HG03565 (cell line): ENCODE results near the gene PIGQ.

Source experiments
- ATAC-seq: cut with Tn5 transposase; IDR thresholded peaks from one replicate; pipeline ENCODE4 v1.9.1; 2021; ENCODE audit warnings: mild to moderate bottlenecking, moderate library complexity; ENCODE audit not compliant: unreplicated experiment

The PIGQ gene

GRCh38 chr16:625977-626765 is 56.4 kb downstream of the PIGQ start:
- no peak for ATAC-seq

GRCh38 chr16:626787-627453 is 57.2 kb downstream of the PIGQ start:
- no peak for ATAC-seq

GRCh38 chr16:627454-628239 is 57.9 kb downstream of the PIGQ start:
- no peak for ATAC-seq

- no peak for ATAC-seq
Observed at GRCh38 chr16:628321-629061, 58.7 kb downstream of the PIGQ start.

DNA sequence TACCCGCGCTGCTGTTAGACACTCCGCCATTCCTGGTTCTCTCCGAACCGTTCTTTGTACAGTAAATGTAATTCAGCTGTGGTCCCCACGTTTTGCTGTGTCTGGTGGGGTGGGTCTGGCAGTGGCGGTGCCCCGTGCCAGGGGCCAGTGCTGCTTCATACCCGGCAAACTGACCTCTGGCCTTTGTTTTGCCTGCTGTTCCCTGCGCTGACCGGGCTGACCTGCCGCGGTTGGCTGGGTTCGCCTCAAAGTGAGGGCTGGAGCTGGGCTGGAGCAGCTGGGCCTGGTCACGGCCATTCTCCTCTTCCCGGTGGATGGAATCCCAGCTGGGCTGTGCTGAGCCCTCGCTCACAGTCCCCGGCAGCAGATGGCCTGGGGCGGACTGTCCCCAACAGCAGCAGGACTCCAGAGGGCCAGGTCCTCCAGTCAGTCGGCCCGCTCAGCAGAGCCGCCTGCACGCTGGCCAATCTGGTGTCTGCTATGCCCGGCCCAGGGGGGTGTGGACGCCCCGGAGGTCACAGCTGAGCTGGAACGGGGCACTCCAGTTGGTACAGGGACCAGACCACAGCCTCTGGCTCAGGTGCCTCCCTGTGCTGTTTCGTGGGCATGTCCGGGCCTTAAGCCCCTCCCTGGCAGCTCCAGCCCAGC is 59.5 kb downstream of the PIGQ start:
- ATAC-seq: no peak

DNA sequence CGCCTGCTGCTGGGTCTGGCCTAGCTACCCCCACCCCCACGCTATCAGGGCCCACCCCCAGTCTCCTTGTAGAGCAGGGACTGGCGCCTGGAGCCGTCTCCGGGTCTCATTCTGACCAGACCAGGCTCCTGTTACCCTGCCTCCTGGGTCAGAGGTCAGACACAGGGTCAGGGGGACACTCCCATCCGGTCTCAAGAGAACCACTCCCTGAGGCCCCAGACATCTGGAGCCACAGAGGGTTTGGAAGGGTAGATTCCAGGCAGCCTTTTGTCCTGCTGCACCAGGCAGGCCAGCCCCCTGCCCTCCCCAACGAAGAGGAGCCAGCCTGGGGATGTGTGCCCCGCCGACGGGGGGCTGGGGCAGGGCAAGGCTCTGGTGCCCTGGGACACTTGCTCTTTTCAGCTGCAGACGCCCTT is 60.1 kb downstream of the PIGQ start:
- no peak for ATAC-seq

DNA sequence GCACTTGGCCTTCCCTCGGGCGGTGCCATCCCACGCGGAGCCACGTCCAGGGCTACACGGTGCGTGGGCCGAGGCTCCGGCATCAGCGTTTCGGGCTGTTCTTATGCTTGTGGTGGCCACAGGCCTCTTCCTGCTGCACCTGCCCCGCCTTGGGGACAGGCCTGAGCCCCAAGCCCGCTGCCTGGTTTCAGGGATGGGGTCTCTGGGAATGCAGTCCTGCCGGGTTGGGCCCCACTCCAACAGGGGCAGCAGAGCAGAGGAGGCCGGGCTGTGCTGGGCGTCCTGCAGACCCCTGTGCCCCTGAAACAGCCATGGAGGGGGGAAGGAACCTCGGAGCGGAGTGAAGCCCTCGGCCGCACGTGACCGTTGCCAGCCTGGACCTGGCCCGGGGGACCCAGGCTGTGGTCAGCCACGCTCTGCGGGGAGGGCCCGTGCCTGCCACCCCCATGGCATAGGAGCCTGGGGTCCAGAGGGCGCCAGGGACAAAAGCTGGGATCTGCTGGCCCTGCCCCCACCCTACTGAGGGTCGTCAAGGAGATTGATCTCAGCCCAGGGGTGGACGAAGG is 60.6 kb downstream of the PIGQ start:
- ATAC-seq: no peak

GRCh38 chr16:630815-631405 is 61.1 kb downstream of the PIGQ start, which contains the start of gene WFIKKN1:
Gene WFIKKN1 (plus strand): TSS chr16:630985. CDS start chr16:631254, 269 bp downstream.
- no peak for ATAC-seq

- no peak for ATAC-seq
Observed at GRCh38 chr16:631808-632358, 62.1 kb downstream of the PIGQ start.

DNA sequence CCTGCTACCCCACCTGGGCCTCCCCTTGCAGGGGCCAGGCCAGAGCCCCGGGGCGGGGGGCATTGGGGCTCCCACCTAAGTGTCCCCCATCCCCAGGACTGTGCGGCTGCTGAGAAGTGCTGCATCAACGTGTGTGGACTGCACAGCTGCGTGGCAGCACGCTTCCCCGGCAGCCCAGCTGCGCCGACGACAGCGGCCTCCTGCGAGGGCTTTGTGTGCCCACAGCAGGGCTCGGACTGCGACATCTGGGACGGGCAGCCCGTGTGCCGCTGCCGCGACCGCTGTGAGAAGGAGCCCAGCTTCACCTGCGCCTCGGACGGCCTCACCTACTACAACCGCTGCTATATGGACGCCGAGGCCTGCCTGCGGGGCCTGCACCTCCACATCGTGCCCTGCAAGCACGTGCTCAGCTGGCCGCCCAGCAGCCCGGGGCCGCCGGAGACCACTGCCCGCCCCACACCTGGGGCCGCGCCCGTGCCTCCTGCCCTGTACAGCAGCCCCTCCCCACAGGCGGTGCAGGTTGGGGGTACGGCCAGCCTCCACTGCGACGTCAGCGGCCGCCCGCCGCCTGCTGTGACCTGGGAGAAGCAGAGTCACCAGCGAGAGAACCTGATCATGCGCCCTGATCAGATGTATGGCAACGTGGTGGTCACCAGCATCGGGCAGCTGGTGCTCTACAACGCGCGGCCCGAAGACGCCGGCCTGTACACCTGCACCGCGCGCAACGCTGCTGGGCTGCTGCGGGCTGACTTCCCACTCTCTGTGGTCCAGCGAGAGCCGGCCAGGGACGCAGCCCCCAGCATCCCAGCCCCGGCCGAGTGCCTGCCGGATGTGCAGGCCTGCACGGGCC is 62.9 kb downstream of the PIGQ start:
- no peak for ATAC-seq

GRCh38 chr16:633336-634050 is 63.7 kb downstream of the PIGQ start:
- ATAC-seq: no peak
